GM12892 (cell line): ENCODE data around the gene SMIM21.

Experiments
- POLR2AphosphoS5 ChIP-seq: IDR thresholded peaks from 2 replicates; pipeline ENCODE4 v1.6.1; 2011; ENCODE audit warnings: low read depth, low read length, control low read depth
- TAF1 ChIP-seq: IDR thresholded peaks from 2 replicates; pipeline ENCODE4 v1.6.1; 2011; ENCODE audit warnings: low read depth, mild to moderate bottlenecking, control low read depth, low read length, borderline replicate concordance

- TF ChIP-seq TAF1 = no peak
- no peak for TF ChIP-seq POLR2AphosphoS5
Observed at GRCh38 chr18:75400366-75400765, 27.1 kb downstream of the SMIM21 start.
